GM19043 (cell line): Measurements from ENCODE around the gene GGA2.
"Not testable (repeated sequence)": the region's sequence is repeated elsewhere in the genome, so short reads cannot be mapped to it uniquely, and the experiment has no call there.

Experiments
- ATAC-seq: cut with Tn5 transposase; IDR thresholded peaks from one replicate; pipeline ENCODE4 v1.9.1; 2021; ENCODE audit warnings: low read depth; ENCODE audit not compliant: unreplicated experiment

The GGA2 gene

GRCh38 chr16:23483492-23483891 lies 26.8 kb downstream of the GGA2 start:
- not testable (repeated sequence) for ATAC-seq

- peak; percentile 49 for ATAC-seq
Observed at GRCh38 chr16:23482778-23483177, 27.5 kb downstream of the GGA2 start.

GRCh38 chr16:23480257-23480656 lies 30.0 kb downstream of the GGA2 start:
- ATAC-seq: no peak

GRCh38 chr16:23479138-23479537 lies 31.2 kb downstream of the GGA2 start:
- ATAC-seq: no peak

GRCh38 chr16:23478566-23478965 lies 31.7 kb downstream of the GGA2 start:
- no peak for ATAC-seq

- no peak for ATAC-seq
Observed at GRCh38 chr16:23476289-23476688, 34.0 kb downstream of the GGA2 start.

- no peak for ATAC-seq
Observed at GRCh38 chr16:23469814-23470213, 40.5 kb downstream of the GGA2 start.

GRCh38 chr16:23466162-23466885 lies 44.0 kb downstream of the GGA2 start:
- no peak for ATAC-seq

- ATAC-seq: no peak
Observed at GRCh38 chr16:23465179-23465578, 45.1 kb downstream of the GGA2 start.

GRCh38 chr16:23464196-23464595 lies 46.1 kb downstream of the GGA2 start:
- ATAC-seq: no peak

- not testable (repeated sequence) for ATAC-seq
Observed at GRCh38 chr16:23462994-23463393, 47.3 kb downstream of the GGA2 start.

GRCh38 chr16:23453338-23454052 lies 56.8 kb downstream of the GGA2 start:
- ATAC-seq: no peak

GRCh38 chr16:23452572-23453337 lies 57.5 kb downstream of the GGA2 start, which contains the start of gene COG7:
COG7 (minus strand) TSS chr16:23453189; CDS start chr16:23452994, 195 bp downstream.
- peak; percentile 64 for ATAC-seq

GRCh38 chr16:23452221-23452571 lies 58.1 kb downstream of the GGA2 start:
- ATAC-seq: no peak

- ATAC-seq: no peak
Observed at GRCh38 chr16:23448392-23448791, 61.9 kb downstream of the GGA2 start.

GRCh38 chr16:23437542-23437941 lies 72.8 kb downstream of the GGA2 start:
- not testable (repeated sequence) for ATAC-seq

GRCh38 chr16:23436951-23437350 lies 73.3 kb downstream of the GGA2 start:
- ATAC-seq: no peak

- ATAC-seq: no peak
Observed at GRCh38 chr16:23435500-23435899, 74.8 kb downstream of the GGA2 start.

- no peak for ATAC-seq
Observed at GRCh38 chr16:23434380-23434779, 75.9 kb downstream of the GGA2 start.

GRCh38 chr16:23433261-23433920 lies 76.9 kb downstream of the GGA2 start:
- no peak for ATAC-seq
